ENCODE measurements around the gene LCE2D.
"Not testable (repeated sequence)": the region's sequence is repeated elsewhere in the genome, so short reads cannot be mapped to it uniquely, and the experiment has no call there.

The LCE2D gene, protein sequence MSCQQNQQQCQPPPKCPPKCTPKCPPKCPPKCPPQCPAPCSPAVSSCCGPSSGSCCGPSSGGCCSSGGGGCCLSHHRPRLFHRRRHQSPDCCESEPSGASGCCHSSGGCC

DNA sequence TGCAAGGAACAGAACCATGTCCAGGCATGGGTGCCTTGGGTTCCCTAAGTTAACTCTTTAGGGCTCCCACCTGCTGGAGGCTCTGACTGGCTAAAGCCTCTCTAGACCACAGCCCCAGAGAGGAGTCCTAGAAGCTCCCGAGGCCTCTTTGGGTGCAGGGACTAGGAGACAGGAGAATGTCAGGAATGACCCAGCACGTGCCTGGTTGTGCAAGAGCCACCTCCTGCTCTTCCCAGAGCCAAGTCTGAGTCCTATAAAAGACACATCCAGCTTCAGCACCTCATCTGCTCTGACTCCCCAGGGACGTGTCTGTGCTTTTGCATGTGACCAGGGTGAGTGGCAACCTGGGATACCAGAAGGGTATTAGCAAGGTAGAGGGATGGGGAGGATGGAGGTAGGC is at the start of gene LCE2D:
TSS of gene LCE2D (plus strand) at position 283 of the 400 bp plus-strand sequence. CDS start 726 bp downstream, outside the sequence.
- no peak for DNase-seq (ENCODE audit: low read depth, low spot score)

GRCh38 chr1:152613511-152613910 is 49.7 kb upstream of the LCE2D start, which contains the start of gene LCE3B:
LCE3B (plus strand) TSS chr1:152613811; CDS start chr1:152613811, 0 bp downstream.
- no peak for DNase-seq (ENCODE audit: low read depth, low spot score)

- DNase-seq (ENCODE audit: low read depth, low spot score), result no peak
Measured at GRCh38 chr1:152621993-152622392, 41.2 kb upstream of the LCE2D start.

DNA sequence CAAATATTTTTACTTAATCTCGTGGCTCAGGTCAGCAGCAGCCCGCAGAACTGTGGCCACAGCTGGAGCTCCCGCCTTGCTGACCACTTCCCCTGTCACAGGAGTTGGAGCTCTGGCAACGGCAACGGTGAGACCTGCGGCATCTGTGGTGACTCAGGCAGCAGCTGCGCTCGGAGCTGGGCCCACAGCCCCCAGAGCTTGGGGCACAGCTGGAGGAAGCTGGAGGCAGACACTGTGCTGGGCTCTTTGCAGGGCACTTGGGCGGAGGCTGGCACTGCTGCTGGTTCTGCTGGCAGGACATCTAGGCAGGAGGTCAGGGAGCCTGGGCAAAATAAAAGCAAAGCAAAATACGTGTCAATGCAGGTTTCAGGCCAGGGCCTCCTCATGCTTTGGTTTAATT is 40.4 kb upstream of the LCE2D start, which contains the start of gene LCE3A:
TSS of gene LCE3A (minus strand) at position 301 of the 400 bp plus-strand sequence. CDS start at position 301, 0 bp downstream.
- no peak for DNase-seq (ENCODE audit: low read depth, low spot score)

DNA sequence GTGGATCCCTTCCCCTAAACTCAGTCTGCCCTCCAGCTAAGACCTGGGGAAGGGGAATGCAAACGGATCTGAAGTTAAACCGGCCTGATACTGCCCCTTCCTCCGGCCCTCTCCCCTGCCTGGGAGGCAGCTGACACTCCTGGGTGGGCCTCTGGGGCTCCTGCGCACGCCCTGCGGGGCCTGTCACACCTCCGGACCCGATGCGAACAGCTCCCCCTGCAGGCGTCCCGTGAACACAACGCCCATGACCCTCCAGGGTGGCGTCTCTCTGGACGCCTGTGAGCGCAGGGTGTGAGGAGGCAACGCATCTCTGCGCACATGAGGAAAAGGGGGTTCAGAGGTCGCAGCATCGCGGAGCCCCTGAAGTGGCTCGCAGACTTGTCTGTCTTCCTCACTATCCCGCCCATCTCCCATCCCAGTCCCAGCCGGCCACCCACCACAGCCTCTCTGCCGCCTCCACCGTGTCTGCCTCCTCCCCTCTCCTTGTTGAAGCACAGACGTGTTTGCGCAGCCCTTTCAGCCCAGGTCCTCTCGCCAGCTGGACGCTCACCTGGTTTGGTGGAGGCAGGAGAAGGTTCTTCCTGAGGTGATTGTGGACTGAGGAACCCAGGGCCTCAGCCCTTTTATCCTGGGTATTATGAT is 39.9 kb upstream of the LCE2D start:
- no peak for DNase-seq (ENCODE audit: low read depth, low spot score)

DNA sequence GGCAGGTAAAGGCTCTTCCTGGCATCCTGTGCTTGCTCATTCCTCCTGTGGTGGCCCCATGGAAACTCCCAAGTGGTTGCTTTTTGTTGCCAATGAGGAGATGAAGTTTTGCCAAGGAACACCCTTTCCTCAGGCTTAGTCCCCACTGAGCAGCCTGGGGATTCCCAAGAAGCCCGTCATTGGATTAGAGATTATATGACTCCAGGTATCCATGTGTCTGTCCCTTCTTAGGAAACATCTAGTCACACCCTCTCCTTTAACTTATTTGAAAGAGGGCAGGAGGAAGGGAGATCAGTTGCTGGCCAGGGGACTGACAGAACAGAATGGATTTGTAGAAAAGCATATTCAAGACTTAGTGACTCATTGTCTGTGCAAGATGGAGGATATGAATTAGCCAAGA is 36.4 kb upstream of the LCE2D start:
- no peak for DNase-seq (ENCODE audit: low read depth, low spot score)

GRCh38 chr1:152630596-152630995 is 32.6 kb upstream of the LCE2D start:
- no peak for DNase-seq (ENCODE audit: low read depth, low spot score)

- DNase-seq (ENCODE audit: low read depth, low spot score), result no peak
Measured at GRCh38 chr1:152640351-152640750, 22.8 kb upstream of the LCE2D start.

DNA sequence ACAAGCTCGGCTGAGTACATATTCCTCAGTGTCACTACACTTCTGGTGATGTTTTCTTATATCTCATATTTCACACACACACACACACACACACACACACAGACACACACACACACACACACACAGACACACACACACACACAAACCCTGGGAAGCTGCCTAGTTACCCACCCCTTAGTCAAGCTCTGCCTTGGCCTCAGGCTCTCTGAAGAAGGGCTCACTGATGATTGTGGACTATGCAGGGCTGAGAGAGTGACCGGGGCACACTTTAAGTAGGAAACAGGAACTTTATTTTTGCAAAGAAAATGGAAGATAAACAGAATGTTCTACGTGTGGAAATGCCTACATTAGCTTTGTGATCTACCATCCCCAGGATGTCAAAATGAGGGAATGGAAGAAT is 19.2 kb upstream of the LCE2D start:
- DNase-seq (ENCODE audit: low read depth, low spot score), result no peak

GRCh38 chr1:152645146-152645545 is 18.0 kb upstream of the LCE2D start:
- no peak for DNase-seq (ENCODE audit: low read depth, low spot score)

DNA sequence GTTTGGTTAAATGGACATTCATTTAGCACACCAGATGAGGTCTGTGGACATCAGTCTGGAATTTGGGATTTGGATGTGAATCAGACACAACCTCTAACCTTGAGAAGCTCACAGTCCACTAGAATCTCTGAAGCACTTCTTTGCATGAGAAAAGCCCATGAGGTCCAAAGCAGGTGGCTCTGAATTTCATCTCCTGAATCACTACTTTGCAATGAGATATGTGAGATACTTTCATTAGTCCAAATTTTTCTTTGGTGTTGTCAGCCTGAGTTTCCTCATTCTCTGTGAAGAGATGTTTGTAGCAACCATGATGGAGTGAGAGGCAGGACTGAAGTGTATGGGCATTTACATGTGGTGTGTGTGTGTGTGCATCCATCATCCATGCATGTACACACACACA is 16.5 kb upstream of the LCE2D start:
- DNase-seq (ENCODE audit: low read depth, low spot score), result no peak

DNA sequence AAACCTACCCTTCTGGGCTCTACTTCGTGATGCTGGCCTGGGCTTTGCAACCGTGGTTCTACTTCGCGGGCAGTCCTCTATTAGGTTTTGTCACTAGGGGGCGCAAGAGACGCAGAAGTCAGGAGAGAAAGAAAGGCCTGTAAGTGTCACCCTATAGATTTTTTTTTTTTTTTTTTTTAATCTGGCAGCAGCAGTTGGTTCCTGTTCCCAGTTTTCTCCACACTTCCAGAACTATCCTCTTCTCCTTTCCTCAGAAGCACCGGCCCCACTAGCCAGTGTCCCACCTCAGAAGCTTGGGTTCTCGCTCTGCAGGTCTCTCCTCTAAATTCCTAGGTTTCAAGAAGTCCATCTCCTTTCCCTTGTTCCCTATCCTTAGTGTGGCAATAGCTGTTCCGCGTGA is 9.1 kb upstream of the LCE2D start:
- DNase-seq (ENCODE audit: low read depth, low spot score), result no peak

DNA sequence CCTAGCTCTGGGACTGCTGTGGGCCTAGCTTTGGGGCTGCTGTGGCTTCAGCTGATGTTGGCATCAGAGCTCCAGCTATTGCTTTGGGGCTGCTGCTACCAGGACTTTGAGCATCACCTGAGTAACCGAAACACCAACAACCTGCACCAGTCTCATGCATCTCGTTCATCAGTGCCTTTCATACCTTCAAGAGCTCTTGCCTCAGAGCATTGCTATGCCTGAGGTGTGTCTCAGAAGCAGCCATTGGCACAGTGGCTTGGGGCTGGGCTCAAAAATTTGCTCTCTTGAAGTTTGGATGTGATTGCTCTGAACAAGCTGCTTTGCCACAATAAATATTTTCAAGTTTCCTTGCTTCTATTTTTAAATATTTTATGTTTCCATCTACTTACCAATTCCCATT is 6.7 kb upstream of the LCE2D start:
- no peak for DNase-seq (ENCODE audit: low read depth, low spot score)

DNA sequence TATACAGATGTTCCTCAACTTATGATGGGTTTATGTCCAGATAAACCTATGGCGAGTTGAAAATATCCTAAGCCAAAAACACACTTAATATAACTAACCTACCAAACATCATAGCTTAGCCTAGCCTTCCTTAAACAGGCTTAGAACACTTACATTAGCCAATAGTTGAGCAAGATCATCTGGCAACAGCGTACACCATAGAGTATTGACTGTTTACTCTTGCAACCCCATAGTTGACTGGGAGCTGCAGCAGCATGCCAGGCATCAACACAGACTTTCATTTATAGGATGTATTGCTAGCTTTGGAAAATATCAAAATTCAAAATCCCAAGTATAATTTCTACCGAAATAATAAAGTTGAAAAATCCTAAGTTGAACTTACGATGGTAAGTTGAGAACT is 5.5 kb upstream of the LCE2D start:
- DNase-seq (ENCODE audit: low read depth, low spot score), result no peak

GRCh38 chr1:152658649-152659048 is 4.5 kb upstream of the LCE2D start:
- DNase-seq (ENCODE audit: low read depth, low spot score), result no peak

- not testable (repeated sequence) for DNase-seq (ENCODE audit: low read depth, low spot score)
Measured at GRCh38 chr1:152666171-152666570, 3.0 kb downstream of the LCE2D start.

GRCh38 chr1:152667648-152668047 is 4.5 kb downstream of the LCE2D start:
- no peak for DNase-seq (ENCODE audit: low read depth, low spot score)

DNA sequence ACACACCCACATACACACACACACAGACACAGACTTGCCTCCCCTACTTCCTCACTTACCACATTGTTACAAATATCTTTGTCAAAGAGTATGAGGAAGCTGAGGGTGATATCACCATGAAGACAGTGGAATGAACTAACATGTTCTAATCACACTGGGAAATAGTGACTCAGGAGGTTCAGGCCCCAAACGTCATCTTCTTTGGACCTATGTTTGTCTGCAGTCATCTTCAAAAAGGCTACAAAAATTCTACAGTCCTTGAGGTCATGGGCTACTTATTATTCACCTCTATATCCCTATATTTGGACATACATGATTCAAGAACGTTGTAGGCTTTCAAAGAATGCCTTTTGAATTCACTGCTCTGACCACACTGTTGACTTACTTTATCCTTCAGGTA is 9.8 kb downstream of the LCE2D start:
- no peak for DNase-seq (ENCODE audit: low read depth, low spot score)

GRCh38 chr1:152674983-152675382 is 11.8 kb downstream of the LCE2D start, which contains the start of gene LCE2C:
LCE2C (plus strand) TSS chr1:152675279; CDS start chr1:152676016, 737 bp downstream.
- not testable (repeated sequence) for DNase-seq (ENCODE audit: low read depth, low spot score)

DNA sequence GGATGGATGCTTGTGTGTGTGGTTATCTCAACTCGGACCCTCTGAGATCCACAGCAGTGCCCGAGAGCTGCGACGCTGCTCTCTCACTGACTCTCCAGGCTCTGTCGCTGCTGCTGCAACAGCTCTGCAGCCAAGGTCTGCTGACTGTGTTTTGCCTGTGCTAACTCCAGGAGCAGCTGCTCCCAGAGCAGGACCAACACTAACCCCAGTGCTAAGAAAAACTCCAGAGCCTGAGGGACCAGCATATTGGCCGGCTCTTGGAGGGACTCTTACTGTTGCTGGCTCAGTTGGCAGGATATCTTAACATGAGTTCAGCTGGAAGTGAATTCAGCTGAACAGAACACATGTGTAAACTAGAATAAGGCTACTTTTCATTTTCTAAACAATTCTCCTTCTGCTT is 16.3 kb downstream of the LCE2D start:
- no peak for DNase-seq (ENCODE audit: low read depth, low spot score)

DNA sequence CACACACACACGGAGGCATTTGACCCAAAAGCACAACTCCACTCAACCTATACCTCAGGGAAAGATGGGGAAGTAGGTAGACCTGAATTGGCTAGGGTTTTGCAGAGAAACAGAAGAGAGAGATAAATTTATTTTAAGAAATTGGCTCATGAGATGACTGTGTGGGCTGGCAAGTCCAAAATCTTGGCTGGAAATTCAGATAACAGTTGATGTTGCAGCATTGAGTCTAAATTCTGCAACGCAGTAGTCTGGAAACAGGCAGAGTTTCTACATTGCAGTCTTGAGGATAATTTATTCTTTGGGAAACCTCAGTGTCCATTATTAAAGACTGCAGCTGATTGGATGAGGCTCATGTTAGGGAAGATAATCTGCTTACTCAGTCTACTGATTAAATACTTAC is 18.4 kb downstream of the LCE2D start:
- no peak for DNase-seq (ENCODE audit: low read depth, low spot score)

DNA sequence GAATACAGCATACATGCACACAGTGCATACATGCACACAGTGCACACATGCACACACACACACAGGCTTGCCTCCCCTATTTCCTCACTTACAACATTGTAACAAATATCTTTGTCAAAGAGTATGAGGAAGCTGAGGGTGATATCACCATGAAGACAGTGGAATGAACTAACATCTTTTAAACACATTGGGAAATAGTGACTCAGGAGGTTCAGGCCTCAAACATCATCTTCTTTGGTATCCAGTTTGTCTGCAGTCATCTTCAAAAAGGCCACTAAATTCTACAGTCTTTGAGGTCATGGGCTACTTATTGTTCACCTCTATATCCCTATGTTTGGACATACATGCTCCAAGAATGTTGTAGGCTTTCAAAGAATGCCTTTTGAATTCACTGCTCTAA is 20.7 kb downstream of the LCE2D start:
- no peak for DNase-seq (ENCODE audit: low read depth, low spot score)

- DNase-seq (ENCODE audit: low read depth, low spot score), result not testable (repeated sequence)
Measured at GRCh38 chr1:152685823-152686222, 22.6 kb downstream of the LCE2D start, which contains the start of gene LCE2B. LCE2B (plus strand) TSS chr1:152686123; CDS start chr1:152686844, 721 bp downstream.

Data from activated naive CD8-positive, alpha-beta T cell treated with anti-CD3 and anti-CD28 coated beads, Interleukin-2, amount 50 U/mL, for 16 hours (primary cell).